ENCODE measurements around the gene LAMA3.

Gene LAMA3

DNA sequence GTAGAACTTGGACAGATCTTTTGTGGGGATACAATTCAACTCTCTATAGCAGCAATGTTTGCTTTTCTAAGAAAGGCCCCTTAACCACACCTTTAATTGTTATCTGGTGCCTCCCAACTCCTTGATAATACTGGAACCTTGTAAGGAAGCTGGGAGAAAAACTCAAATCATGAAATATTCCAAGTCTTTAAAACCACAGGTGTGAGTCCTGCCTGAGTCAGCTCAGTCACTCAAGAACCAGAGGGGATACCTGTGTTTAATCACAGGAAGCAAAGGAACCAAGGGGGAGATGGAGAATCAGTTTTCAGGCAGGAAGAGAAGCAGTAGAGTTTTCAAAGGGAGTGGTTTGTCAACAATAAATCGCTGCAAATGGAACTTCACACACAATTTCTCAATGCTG lies 159.9 kb downstream of the LAMA3 start:
- no peak overlapping the region for H3K4me3 ChIP-seq (ENCODE audit: low read depth, low read length)
- TF ChIP-seq, protein P1, sequence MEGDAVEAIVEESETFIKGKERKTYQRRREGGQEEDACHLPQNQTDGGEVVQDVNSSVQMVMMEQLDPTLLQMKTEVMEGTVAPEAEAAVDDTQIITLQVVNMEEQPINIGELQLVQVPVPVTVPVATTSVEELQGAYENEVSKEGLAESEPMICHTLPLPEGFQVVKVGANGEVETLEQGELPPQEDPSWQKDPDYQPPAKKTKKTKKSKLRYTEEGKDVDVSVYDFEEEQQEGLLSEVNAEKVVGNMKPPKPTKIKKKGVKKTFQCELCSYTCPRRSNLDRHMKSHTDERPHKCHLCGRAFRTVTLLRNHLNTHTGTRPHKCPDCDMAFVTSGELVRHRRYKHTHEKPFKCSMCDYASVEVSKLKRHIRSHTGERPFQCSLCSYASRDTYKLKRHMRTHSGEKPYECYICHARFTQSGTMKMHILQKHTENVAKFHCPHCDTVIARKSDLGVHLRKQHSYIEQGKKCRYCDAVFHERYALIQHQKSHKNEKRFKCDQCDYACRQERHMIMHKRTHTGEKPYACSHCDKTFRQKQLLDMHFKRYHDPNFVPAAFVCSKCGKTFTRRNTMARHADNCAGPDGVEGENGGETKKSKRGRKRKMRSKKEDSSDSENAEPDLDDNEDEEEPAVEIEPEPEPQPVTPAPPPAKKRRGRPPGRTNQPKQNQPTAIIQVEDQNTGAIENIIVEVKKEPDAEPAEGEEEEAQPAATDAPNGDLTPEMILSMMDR (IDR thresholded peaks at IDR 0.05; ENCODE audit: control insufficient read depth, extremely low read depth, insufficient read depth): no peak
- DNase-seq (ENCODE audit: low read depth): no peak

DNA sequence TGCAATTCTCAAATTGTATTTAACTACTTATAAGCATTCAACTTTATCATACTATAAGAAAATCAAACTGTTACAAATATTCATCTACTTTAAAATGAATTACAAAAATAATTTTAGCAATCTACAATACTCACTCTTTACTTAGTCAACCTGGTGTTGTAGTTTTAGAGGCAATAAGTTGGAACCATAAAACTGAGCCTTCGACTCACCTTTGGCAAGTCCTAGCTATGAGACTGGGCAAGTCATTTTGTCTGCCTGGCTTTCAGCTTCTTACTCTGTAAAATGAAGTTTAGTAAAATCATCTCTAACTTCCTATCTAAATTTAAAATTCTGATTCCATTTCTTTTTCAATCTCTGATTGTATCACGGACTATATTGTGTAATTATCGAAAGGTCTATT lies 161.0 kb downstream of the LAMA3 start:
- TF ChIP-seq, protein P1 (IDR thresholded peaks at IDR 0.05; ENCODE audit: control insufficient read depth, extremely low read depth, insufficient read depth): no peak
- H3K4me3 ChIP-seq (ENCODE audit: low read depth, low read length): no peak overlapping the region
- no peak for DNase-seq (ENCODE audit: low read depth)

DNA sequence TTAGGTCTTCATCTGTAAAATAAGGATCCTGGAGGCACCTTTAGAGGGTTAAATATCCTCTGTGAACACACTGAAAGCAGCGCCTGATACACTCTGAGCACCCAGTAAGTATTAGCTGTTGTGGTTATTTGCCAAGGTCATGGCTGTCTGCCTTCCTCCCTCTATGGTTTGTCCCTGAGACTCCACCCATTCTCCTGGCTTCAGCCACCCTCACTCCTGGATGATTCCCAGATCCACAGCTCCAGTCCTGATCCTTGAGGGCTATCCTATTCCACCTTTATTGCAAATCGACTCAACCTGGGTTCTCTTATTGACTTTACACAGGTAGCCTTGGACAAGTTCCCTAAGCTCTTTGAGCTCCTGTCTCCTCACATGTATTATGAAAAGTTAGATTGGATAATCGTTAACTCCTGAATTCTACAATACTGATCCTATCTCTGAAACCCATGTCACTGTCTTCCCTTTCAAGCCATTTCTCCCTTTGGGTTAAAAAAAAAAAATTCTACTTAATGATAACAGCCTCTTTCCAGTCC lies 162.3 kb downstream of the LAMA3 start:
- no peak overlapping the region for H3K4me3 ChIP-seq (ENCODE audit: low read depth, low read length)
- TF ChIP-seq, protein P1 (IDR thresholded peaks at IDR 0.05; ENCODE audit: control insufficient read depth, extremely low read depth, insufficient read depth): no peak
- peak; percentile 92 for DNase-seq (ENCODE audit: low read depth)

DNA sequence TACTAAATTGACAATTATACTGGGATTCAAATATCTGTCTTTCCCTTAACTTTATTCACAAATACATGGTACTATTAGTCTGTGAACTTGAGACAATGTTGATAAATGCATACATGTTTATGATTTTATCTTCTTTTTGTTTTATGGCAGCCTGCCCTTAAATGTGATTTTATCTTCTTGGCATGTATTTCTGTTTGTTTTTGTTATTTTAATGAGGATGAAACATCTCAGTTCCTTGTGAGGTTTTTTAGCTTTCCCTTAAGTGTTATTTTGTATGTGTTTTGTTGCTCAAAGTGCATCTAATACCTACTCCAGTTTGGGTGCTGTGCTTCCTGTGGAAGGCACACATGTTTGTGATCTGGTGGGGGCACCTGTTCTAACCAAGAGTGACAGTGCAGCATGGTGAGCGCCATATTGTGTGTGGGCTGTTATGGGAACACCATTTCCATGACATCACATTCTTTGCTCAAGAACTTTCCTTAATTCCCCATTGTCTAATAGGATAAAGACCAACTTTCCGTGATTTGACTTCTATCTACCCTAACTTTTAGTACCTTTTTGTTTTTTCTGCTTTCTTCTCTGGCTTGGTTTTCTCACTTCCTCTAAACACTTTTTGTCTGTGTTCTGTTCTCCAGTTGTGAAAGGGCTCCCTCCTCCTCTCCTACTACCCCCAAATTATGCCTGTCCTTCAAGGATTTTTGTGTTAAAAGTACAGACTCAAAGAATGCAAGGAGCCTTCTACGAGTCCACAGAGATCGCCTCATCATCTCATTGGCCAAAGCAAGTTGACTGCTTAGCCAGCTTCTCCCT lies 163.2 kb downstream of the LAMA3 start:
- peak; percentile 80 for DNase-seq (ENCODE audit: low read depth)
- TF ChIP-seq, protein P1 (IDR thresholded peaks at IDR 0.05; ENCODE audit: control insufficient read depth, extremely low read depth, insufficient read depth): no peak
- no peak overlapping the region for H3K4me3 ChIP-seq (ENCODE audit: low read depth, low read length)

DNA sequence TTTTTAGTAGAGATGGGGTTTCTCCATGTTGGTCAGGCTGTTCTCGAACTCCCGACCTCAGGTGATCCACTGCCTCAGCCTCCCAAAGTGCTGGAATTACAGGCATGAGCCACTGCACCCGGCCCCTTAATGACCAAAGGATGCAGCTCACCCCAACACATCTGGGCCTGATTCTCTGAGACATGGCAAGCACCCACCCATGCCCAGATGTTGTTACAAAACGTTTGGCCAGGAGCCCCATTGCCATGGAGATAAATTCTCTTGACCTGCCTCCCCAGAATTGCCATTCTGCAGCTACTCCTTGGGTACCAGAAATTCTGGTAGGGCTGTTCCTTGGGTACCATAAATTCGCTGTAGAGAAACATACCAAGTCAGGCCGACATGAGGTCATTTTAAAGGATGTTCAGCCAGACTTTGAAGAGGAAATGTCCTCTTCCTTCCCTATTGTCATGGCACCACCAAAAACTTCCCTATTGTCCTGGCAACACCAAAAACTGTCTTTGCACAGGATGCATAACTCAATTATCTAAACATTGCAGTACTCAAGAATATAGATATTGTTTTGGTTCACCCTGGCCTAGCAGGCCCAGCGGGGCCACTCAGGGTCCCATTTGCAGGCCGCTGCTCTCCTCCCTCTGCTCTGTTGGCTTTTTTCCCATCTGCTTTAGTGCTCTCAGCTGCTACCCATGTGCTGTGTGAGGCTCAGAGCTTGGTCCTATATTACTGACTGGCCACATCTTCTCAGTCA lies 164.4 kb downstream of the LAMA3 start:
- TF ChIP-seq, protein P1 (IDR thresholded peaks at IDR 0.05; ENCODE audit: control insufficient read depth, extremely low read depth, insufficient read depth): no peak
- H3K4me3 ChIP-seq (ENCODE audit: low read depth, low read length): no peak overlapping the region
- no peak for DNase-seq (ENCODE audit: low read depth)

DNA sequence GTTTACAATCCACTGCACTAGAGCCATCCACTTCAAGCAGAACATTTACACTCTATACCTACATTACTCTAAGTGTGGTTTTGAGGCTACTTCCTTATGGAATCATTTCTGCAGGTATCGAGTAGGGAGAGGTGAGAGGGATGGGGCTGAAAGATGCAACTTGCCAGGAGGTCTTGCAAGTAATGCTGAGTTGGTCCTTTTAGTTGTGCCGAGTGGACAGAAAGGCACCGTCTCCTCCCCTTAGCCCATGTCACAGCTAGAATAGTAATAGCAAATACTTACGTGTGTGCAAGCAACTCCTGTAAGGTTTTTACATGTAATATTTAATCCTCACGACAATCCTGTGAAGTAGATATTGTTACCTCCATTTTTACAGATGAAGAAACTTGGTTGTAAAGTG lies 166.5 kb downstream of the LAMA3 start:
- TF ChIP-seq, protein P1 (IDR thresholded peaks at IDR 0.05; ENCODE audit: control insufficient read depth, extremely low read depth, insufficient read depth): no peak
- DNase-seq (ENCODE audit: low read depth): no peak
- H3K4me3 ChIP-seq (ENCODE audit: low read depth, low read length): no peak overlapping the region
